Measurements from ENCODE around the gene RPS6KA3.

- TF ChIP-seq POLR2A (IDR thresholded peaks at IDR 0.05) = no peak
- TF ChIP-seq, protein P1, sequence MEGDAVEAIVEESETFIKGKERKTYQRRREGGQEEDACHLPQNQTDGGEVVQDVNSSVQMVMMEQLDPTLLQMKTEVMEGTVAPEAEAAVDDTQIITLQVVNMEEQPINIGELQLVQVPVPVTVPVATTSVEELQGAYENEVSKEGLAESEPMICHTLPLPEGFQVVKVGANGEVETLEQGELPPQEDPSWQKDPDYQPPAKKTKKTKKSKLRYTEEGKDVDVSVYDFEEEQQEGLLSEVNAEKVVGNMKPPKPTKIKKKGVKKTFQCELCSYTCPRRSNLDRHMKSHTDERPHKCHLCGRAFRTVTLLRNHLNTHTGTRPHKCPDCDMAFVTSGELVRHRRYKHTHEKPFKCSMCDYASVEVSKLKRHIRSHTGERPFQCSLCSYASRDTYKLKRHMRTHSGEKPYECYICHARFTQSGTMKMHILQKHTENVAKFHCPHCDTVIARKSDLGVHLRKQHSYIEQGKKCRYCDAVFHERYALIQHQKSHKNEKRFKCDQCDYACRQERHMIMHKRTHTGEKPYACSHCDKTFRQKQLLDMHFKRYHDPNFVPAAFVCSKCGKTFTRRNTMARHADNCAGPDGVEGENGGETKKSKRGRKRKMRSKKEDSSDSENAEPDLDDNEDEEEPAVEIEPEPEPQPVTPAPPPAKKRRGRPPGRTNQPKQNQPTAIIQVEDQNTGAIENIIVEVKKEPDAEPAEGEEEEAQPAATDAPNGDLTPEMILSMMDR (IDR thresholded peaks at IDR 0.05) = no peak
Observed at GRCh38 chrX:20135944-20136343, 130.8 kb downstream of the RPS6KA3 start.

Data from Peyer's patch (tissue), 4 donors.